AG09309 (cell line): Measurements from ENCODE around the gene SIPA1L2.

Experiments
- DNase-seq: peaks from one replicate; pipeline ENCODE4 v3.0.0-alpha.2; 2010; ENCODE audit warnings: low read depth
- H3K4me3 ChIP-seq: 2 replicates; pipeline ENCODE4 v1.5.1; 2011; ENCODE audit warnings: mild to moderate bottlenecking, low read depth, low read length, moderate library complexity; ENCODE audit not compliant: control insufficient read depth
- TF ChIP-seq, protein P1 (sequence below): IDR thresholded peaks from 2 replicates; pipeline ENCODE4 v1.5.1; 2011; ENCODE audit warnings: mild to moderate bottlenecking, low read depth, low read length, inconsistent platforms; ENCODE audit not compliant: insufficient read depth, control insufficient read depth; ENCODE audit errors: missing control alignments

The SIPA1L2 gene

DNA sequence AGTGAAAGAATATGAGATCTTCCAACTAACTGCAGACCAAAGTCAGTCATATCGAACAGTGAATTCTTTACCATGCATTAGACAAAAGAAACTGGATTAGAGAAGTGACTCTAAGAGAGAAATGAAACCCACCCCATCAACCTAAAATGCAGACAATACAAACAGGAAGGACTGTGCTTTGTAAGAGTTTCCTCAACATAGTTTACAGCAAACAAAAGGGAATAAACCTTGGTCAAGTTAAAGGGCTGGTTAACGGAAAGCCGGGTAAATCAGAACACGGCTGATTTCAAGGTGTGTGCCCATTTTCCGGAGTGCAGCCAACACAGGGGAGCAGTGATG is 39.2 kb downstream of the SIPA1L2 start:
- DNase-seq: no peak
- no peak overlapping the region for H3K4me3 ChIP-seq
- TF ChIP-seq, protein P1, sequence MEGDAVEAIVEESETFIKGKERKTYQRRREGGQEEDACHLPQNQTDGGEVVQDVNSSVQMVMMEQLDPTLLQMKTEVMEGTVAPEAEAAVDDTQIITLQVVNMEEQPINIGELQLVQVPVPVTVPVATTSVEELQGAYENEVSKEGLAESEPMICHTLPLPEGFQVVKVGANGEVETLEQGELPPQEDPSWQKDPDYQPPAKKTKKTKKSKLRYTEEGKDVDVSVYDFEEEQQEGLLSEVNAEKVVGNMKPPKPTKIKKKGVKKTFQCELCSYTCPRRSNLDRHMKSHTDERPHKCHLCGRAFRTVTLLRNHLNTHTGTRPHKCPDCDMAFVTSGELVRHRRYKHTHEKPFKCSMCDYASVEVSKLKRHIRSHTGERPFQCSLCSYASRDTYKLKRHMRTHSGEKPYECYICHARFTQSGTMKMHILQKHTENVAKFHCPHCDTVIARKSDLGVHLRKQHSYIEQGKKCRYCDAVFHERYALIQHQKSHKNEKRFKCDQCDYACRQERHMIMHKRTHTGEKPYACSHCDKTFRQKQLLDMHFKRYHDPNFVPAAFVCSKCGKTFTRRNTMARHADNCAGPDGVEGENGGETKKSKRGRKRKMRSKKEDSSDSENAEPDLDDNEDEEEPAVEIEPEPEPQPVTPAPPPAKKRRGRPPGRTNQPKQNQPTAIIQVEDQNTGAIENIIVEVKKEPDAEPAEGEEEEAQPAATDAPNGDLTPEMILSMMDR: no peak

DNA sequence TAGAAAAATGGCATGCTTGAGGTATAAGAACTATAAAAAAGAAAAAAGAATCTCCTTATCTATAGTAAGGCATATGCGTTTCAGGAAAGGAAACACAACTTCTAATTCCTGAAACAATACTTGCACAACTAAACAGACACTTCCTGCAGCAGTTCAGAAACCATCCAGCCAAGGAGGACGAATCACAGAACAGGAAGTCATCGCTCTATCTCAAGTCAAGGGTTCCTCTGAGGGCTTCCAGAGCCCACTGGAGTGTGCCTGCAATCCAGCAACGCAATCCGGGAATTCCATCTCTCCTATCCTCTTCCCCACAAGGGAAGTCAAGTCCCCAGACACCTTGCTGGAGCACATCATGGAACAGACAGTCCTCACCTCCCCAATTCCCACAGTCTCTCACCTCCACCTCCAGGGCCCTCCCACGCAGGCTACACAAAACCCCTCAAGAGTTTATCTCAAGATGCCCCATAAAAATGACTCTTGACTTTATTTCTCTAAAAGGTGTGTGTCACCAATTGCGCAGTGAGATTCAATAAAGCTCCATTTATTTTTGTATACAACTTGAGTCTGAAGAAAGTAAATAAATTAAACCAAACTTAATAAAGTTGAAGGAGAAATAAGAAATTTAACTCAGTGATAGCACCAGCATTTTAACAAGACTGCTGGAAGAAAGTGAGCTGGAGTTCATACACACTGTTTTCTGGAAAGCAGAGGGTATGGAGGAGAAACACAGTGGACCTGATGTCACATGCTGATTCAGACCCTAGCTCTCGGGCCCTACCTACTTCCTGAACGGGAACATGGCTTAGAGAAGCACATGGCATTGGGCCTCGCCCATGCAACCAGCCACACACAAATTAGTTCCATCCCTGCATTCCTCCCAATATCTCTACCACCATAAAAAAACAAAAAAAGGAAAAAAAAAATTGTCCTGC is 39.9 kb downstream of the SIPA1L2 start:
- TF ChIP-seq, protein P1: no peak
- no peak for DNase-seq

DNA sequence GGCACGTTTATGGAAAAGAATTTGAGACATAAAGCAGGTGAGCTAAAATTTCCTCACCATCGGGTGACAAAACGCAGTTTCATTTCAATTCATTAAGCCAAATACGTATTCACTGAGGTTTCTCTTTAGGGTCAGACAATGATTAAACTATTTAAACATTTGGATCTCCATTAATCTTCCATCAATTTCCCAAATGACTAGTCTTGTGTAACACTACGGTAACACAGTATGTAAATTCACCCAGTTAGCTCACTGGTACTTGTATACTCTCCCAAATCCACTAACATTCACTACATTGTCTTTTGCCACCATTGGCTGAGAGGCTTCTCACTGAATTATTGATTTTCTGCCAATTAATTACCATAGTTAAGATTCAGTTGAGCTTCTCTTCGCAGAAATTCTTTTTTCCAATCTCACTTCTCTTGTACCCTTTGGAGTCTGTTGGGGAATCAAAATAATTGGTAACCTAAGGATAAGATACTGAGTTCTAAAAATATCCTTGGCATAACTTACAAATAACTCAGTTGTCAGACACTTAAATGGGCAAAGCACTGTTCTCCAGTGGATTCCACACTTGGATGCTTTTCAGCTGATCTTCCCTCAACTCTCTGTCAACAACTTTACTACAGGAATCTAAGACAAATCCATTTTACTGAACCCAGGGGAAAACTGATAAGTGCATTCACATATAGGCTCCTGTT is 40.7 kb downstream of the SIPA1L2 start:
- TF ChIP-seq, protein P1: no peak
- no peak for DNase-seq
- no peak overlapping the region for H3K4me3 ChIP-seq

More for the DNA sequence above, 39.9 kb downstream of the SIPA1L2 start:
- no peak overlapping the region for H3K4me3 ChIP-seq

- no peak for DNase-seq
- TF ChIP-seq, protein P1: no peak
- H3K4me3 ChIP-seq: no peak overlapping the region
Observed at GRCh38 chr1:232587141-232588008, 42.6 kb downstream of the SIPA1L2 start.

GRCh38 chr1:232586679-232587078 is 43.3 kb downstream of the SIPA1L2 start:
- TF ChIP-seq, protein P1: no peak
- DNase-seq: no peak
- no peak overlapping the region for H3K4me3 ChIP-seq

DNA sequence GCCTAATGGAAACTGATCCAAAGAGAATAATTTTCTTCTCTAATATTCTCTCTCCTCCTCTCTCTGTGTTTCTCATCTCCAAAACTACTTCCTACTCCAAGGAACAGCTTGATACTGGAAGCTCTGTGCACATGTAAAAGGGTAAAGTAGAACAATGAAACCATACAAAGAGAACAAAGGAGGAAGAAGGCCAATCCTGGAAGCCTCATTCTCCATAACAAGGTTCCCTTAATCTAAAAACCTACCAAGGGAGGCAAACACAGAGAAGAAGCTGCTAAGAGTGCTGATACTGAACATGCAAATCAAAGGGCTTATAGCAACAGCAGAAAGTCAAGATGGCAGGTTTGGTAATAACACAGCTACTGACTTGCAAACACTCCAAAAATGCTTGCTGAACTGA is 44.4 kb downstream of the SIPA1L2 start:
- TF ChIP-seq, protein P1: no peak
- H3K4me3 ChIP-seq: no peak overlapping the region
- DNase-seq: no peak
